Measurements from ENCODE around the gene KDM3A. TPM values are rescaled to one million over a fixed set of nuclear protein-coding genes. Genes with fewer than 3 reads are reported as not detected.
A peak's percentile ranks its signal among the peaks of the same experiment; 100 is the strongest.

KDM3A gene
- total RNA-seq, 2 donors from 2014 or later = 22.3 to 33.1 TPM

DNA sequence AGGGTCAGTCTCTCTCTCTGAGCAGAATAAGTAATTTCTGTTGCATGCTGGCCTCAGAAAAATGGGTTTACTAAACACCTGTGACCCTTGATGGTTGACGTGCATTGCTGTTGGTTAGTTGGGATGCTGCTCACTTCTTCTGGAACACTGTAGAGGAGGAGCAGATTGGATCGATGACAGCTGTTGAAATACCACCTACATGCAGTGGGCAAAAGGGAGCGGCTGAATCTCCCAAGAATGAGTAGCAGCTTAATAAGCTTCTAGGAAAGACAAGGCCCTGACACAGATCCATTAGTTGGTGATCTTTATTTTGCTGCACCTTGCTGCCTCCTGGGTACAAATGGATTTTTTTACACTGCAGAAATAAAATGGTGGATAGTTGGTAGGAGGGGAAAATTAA, 43.2 kb downstream of the KDM3A start:
- Histone ChIP-seq H3K27ac (no peak overlapping the region), H3K36me3 (peaks cover 94% of the 10 kb centered on the region), H3K9me3 (no peaks in the 10 kb centered on the region), H3K4me1 (peaks cover 0 to 27% of the 10 kb centered on the region in 2 donors), H3K27me3 (no peaks in the 10 kb centered on the region), H3K4me3 (no peak overlapping the region)
- no peak for TF ChIP-seq CTCF (IDR thresholded peaks at IDR 0.05)
- no peak for DNase-seq (ENCODE audit: low spot score)

DNA sequence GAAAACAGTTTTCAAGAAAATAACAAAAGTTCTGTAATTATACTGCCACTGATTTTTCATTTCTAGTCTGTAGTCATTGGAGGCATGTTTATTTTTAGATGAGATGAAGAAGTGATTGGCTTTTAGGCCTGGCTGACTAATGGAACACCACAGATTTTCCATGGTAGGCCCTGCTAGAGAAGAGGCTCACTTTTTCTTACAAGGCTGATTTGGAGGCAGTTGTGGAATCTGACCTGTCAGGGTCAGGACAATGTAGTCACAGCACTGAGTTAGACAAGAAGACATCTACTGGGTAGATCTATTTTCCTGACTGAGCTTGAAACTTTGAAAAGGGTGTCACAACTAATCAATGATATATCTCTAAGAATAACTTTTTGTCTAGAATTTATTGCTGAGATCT, 43.9 kb downstream of the KDM3A start:
- TF ChIP-seq CTCF (IDR thresholded peaks at IDR 0.05) = no peak
- no peaks in the 10 kb centered on the region for H3K9me3 ChIP-seq
- peaks cover 94% of the 10 kb centered on the region for H3K36me3 ChIP-seq
- peaks cover 0 to 21% of the 10 kb centered on the region in 2 donors for H3K4me1 ChIP-seq
- H3K27ac ChIP-seq = peak overlapping the region in 1 of 2 donors; percentile 9
- H3K4me3 ChIP-seq = no peak overlapping the region
- no peak for DNase-seq (ENCODE audit: low spot score)
- H3K27me3 ChIP-seq = no peaks in the 10 kb centered on the region

DNA sequence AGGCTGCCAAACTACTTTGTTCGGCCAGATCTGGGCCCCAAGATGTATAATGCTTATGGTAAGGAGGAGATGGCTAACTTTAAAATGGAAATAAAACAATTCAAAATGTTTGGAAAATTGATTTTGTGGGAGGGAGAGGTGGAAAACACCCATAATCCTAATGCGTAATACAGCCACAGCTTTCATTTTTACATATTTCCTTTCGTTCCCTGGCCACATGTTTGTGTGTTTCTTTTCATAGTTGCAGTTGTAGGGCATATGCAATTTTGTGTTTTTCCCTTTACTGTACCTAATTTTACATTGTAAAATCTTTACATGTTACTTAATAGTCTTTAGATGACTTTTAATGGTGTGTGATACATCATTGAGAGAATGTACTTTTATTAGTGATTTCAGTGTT, 44.6 kb downstream of the KDM3A start:
- DNase-seq (ENCODE audit: low spot score) = no peak
- Histone ChIP-seq H3K9me3 (no peaks in the 10 kb centered on the region), H3K4me3 (no peak overlapping the region), H3K27me3 (no peaks in the 10 kb centered on the region), H3K27ac (peak overlapping the region in 1 of 2 donors; percentile 9), H3K36me3 (peaks cover 94% of the 10 kb centered on the region), H3K4me1 (peaks cover 0 to 14% of the 10 kb centered on the region in 2 donors)
- no peak for TF ChIP-seq CTCF (IDR thresholded peaks at IDR 0.05)

GRCh38 chr2:86487062-86487461, 45.9 kb downstream of the KDM3A start:
- H3K27ac ChIP-seq = no peak overlapping the region
- no peak for DNase-seq (ENCODE audit: low spot score)

GRCh38 chr2:86488561-86489250, 47.5 kb downstream of the KDM3A start:
- no peak overlapping the region for H3K4me3 ChIP-seq
- no peak overlapping the region for H3K27ac ChIP-seq
- no peak for TF ChIP-seq CTCF (IDR thresholded peaks at IDR 0.05)
- no peaks in the 10 kb centered on the region for H3K9me3 ChIP-seq
- peaks cover 94% of the 10 kb centered on the region for H3K36me3 ChIP-seq
- no peak for DNase-seq (ENCODE audit: low spot score)
- no peaks in the 10 kb centered on the region for H3K27me3 ChIP-seq
- peaks cover 0 to 16% of the 10 kb centered on the region in 2 donors for H3K4me1 ChIP-seq

More at GRCh38 chr2:86487062-86487461, 45.9 kb downstream of the KDM3A start:
- Histone ChIP-seq H3K27me3 (no peaks in the 10 kb centered on the region), H3K36me3 (peaks cover 96% of the 10 kb centered on the region), H3K4me1 (peaks cover 0 to 22% of the 10 kb centered on the region in 2 donors), H3K9me3 (no peaks in the 10 kb centered on the region), H3K4me3 (no peak overlapping the region)
- TF ChIP-seq CTCF (IDR thresholded peaks at IDR 0.05) = peak in 1 of 2 donors; percentile 16

GRCh38 chr2:86489542-86489941, 48.4 kb downstream of the KDM3A start:
- TF ChIP-seq CTCF (IDR thresholded peaks at IDR 0.05) = no peak
- Histone ChIP-seq H3K4me1 (peaks cover 0 to 16% of the 10 kb centered on the region in 2 donors), H3K4me3 (no peak overlapping the region), H3K27me3 (no peaks in the 10 kb centered on the region), H3K27ac (peak overlapping the region in 1 of 2 donors; percentile 58), H3K36me3 (peaks cover 88% of the 10 kb centered on the region), H3K9me3 (no peaks in the 10 kb centered on the region)
- DNase-seq (ENCODE audit: low spot score) = no peak

Data from right atrium auricular region (tissue), 2 donors.